AG04450 (cell line): ENCODE results near the gene ADORA2B. TPM values are rescaled to one million over a fixed set of nuclear protein-coding genes. Genes with fewer than 3 reads are reported as not detected.
"Not testable (repeated sequence)": the region's sequence is repeated elsewhere in the genome, so short reads cannot be mapped to it uniquely, and the experiment has no call there.

Experiments used
- CTCF ChIA-PET: fragments of 300-600, 350-600 bp; formaldehyde crosslinking; extraction: SDS; loops from one replicate; lab custom pipeline; 2022; ENCODE audit warnings: antibody characterized with exemption, inconsistent platforms; lab: Charles Lee
- POLR2A ChIA-PET: fragments of 350-600 bp; formaldehyde crosslinking; extraction: SDS; loops from one replicate; lab custom pipeline; 2021; ENCODE audit warnings: antibody characterized with exemption, inconsistent platforms; lab: Yijun Ruan, JAX
- DNase-seq: peaks from one replicate; pipeline ENCODE4 v3.0.0-alpha.2; 2011; ENCODE audit warnings: low read depth, low spot score
- H3K27ac ChIP-seq: one replicate; pipeline ENCODE4 v1.5.1; 2012; ENCODE audit warnings: low read depth, low read length, control low read depth
- H3K27me3 ChIP-seq: one replicate; pipeline ENCODE4 v1.6.0; 2012; ENCODE audit warnings: low read length; ENCODE audit not compliant: control insufficient read depth, insufficient read depth
- H3K4me3 ChIP-seq: 2 replicates; pipeline ENCODE4 v1.5.1; 2011; ENCODE audit warnings: mild to moderate bottlenecking, low read depth, low read length, control low read depth
- H3K9me3 ChIP-seq: 2 replicates; pipeline ENCODE4 v1.5.1; 2012; ENCODE audit warnings: low read length; ENCODE audit not compliant: control insufficient read depth, insufficient read depth
- CTCF ChIP-seq: IDR thresholded peaks from 2 replicates; pipeline ENCODE4 v1.5.1; 2011; ENCODE audit warnings: low read depth, low read length, control low read depth, inconsistent platforms
- polyA plus RNA-seq: library from polyadenylated mRNA; depleted of rRNA; stranded (reverse); fragments of >200 nt; gene quantifications from 2 replicates; pipeline ENCODE4 v1.2.3, GENCODE V29; 2011

ADORA2B gene
- polyA plus RNA-seq, 1 experiment: 14.8 TPM

- CTCF ChIA-PET: no interaction called here
- H3K27ac ChIP-seq: no peak overlapping the region
- H3K27me3 ChIP-seq: peaks cover 3% of the 10 kb centered on the region
- no peak overlapping the region for H3K4me3 ChIP-seq
- no peaks in the 10 kb centered on the region for H3K9me3 ChIP-seq
- POLR2A ChIA-PET: no interaction called here
- TF ChIP-seq CTCF: no peak
- no peak for DNase-seq
These were observed 37.6 kb upstream of the ADORA2B start for GRCh38 chr17:15907290-15907689.

DNA sequence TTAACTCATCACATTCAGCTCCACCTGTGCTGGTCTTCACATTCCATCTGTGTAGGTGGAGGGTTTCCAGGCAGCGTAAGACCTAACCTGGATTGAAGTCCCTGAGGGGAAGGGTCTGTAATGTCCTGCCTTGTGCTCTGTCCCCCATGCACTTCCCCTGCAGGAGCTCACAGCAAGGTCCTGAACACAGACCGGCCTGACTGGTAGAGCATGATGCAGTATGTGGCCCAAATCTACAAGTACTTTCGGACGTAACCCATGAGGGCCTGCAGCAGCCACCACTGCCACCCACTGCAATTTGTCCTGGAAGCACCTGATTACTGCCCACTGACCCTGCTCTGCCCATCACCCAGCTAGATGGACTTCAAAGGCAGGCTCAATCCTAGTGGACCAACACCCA, 36.6 kb upstream of the ADORA2B start:
- POLR2A ChIA-PET: no interaction called here
- Histone ChIP-seq H3K4me3 (no peak overlapping the region), H3K27me3 (peaks cover 3% of the 10 kb centered on the region), H3K9me3 (no peaks in the 10 kb centered on the region), H3K27ac (no peak overlapping the region)
- CTCF ChIA-PET: no interaction called here
- TF ChIP-seq CTCF: no peak
- no peak for DNase-seq

GRCh38 chr17:15909481-15909991, 35.4 kb upstream of the ADORA2B start:
- no peaks in the 10 kb centered on the region for H3K9me3 ChIP-seq
- CTCF ChIA-PET: no interaction called here
- no peak overlapping the region for H3K27ac ChIP-seq
- no peak for TF ChIP-seq CTCF
- POLR2A ChIA-PET: no interaction called here
- peaks cover 3% of the 10 kb centered on the region for H3K27me3 ChIP-seq
- no peak for DNase-seq
- H3K4me3 ChIP-seq: no peak overlapping the region

DNA sequence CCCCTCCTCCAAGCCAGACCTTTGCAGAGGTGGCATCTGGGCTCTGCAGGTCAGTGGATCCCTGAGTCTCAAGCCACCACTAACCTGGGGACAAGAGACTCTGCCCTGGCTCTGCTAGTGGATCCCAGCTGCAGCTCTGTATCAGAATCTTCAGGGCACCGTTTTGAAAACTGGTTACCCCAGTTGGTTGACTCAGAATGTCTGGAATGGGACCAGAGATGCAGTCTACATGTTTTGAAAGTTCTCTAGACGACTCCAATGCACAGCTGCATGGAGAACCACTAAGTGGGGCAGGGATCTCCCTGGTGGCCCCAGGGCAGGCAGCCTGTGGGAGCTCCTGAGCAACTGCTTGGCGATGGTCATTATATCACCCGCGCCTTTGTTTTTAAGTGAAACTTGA, 34.1 kb upstream of the ADORA2B start:
- ChIA-PET POLR2A (no interaction called here), CTCF (no interaction called here)
- DNase-seq: no peak

DNA sequence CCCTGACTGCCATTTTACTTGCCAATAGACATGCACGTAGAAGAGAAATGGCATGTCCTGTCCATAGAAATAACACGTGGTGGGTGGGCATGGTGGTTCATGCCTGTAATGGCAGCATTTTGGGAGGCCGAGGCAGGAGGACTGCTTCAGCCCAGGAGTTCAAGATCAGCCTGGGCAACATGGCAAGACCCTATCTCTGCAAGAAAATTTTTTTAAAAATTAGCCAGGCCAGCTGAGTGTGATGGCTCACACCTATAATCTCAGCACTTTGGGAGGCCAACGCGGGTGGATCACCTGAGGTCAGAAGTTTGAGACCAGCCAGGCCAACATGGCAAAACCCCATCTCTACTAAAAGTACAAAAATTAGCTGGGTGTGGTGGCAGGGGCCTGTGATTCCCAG, 33.2 kb upstream of the ADORA2B start:
- H3K9me3 ChIP-seq, DNase-seq, H3K4me3 ChIP-seq, H3K27me3 ChIP-seq, H3K27ac ChIP-seq, POLR2A ChIA-PET: not testable (repeated sequence)
- CTCF ChIA-PET: interaction anchor here (0.7 kb wide), 1 partner anchor 158 kb away, joined by 3 read pairs; no protein-coding TSS in a partner anchor

More for the DNA sequence above, 34.1 kb upstream of the ADORA2B start:
- Histone ChIP-seq H3K27me3 (peaks cover 3% of the 10 kb centered on the region), H3K9me3 (0 out of 2 replicates have a peak, but pooled peaks cover 4% of the 10 kb centered on the region), H3K27ac (no peak overlapping the region), H3K4me3 (no peak overlapping the region)
- no peak for TF ChIP-seq CTCF
